ENCODE measurements around the gene EHBP1L1. TPM values are rescaled to one million over a fixed set of nuclear protein-coding genes. Genes with fewer than 3 reads are reported as not detected.

Gene EHBP1L1
- total RNA-seq, 2 experiments from 2014 or later = 94.0 to 99.4 TPM

GRCh38 chr11:65586676-65587075 is 10.8 kb downstream of the EHBP1L1 start:
- CTCF ChIA-PET = interaction anchor here (0.8 to 7.6 kb wide), 7 partner anchors 8 to 46 kb away, joined by 3 to 84 read pairs (median 12); partner anchors contain the start of genes EHBP1L1, FAM89B and KCNK7
- intact Hi-C loops (cut with micrococcal nuclease) = no loop called here
- no peak overlapping the region for H3K4me3 Mint-ChIP-seq

GRCh38 chr11:65588199-65589054 is 12.6 kb downstream of the EHBP1L1 start:
- CTCF ChIA-PET = interaction anchor here (0.6 to 7.6 kb wide), 25 partner anchors 9 to 191 kb away, joined by 3 to 84 read pairs (median 5); partner anchors contain the start of genes EHBP1L1, FAM89B, PCNX3 and RELA
- ATAC-seq = peak; percentile 76

More at GRCh38 chr11:65586676-65587075, 10.8 kb downstream of the EHBP1L1 start:
- peaks cover 42% of the 10 kb centered on the region for H3K4me1 Mint-ChIP-seq (ENCODE audit: low read depth)
- H3K9me3 Mint-ChIP-seq = no peaks in the 10 kb centered on the region
- ATAC-seq = no peak
- no peak for DNase-seq
- POLR2A ChIA-PET = interaction anchor here (0.8 to 6.7 kb wide), 9 partner anchors 9 to 88 kb away, joined by 3 to 87 read pairs (median 4); partner anchors contain the start of genes EHBP1L1, FAM89B, KCNK7 and MALAT1
- TF ChIP-seq, protein P1, sequence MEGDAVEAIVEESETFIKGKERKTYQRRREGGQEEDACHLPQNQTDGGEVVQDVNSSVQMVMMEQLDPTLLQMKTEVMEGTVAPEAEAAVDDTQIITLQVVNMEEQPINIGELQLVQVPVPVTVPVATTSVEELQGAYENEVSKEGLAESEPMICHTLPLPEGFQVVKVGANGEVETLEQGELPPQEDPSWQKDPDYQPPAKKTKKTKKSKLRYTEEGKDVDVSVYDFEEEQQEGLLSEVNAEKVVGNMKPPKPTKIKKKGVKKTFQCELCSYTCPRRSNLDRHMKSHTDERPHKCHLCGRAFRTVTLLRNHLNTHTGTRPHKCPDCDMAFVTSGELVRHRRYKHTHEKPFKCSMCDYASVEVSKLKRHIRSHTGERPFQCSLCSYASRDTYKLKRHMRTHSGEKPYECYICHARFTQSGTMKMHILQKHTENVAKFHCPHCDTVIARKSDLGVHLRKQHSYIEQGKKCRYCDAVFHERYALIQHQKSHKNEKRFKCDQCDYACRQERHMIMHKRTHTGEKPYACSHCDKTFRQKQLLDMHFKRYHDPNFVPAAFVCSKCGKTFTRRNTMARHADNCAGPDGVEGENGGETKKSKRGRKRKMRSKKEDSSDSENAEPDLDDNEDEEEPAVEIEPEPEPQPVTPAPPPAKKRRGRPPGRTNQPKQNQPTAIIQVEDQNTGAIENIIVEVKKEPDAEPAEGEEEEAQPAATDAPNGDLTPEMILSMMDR (IDR thresholded peaks at IDR 0.05) = no peak
- H3K36me3 Mint-ChIP-seq (ENCODE audit: low read depth) = peaks cover 33% of the 10 kb centered on the region
- no peaks in the 10 kb centered on the region for H3K27me3 Mint-ChIP-seq
- no peak overlapping the region for H3K27ac Mint-ChIP-seq

DNA sequence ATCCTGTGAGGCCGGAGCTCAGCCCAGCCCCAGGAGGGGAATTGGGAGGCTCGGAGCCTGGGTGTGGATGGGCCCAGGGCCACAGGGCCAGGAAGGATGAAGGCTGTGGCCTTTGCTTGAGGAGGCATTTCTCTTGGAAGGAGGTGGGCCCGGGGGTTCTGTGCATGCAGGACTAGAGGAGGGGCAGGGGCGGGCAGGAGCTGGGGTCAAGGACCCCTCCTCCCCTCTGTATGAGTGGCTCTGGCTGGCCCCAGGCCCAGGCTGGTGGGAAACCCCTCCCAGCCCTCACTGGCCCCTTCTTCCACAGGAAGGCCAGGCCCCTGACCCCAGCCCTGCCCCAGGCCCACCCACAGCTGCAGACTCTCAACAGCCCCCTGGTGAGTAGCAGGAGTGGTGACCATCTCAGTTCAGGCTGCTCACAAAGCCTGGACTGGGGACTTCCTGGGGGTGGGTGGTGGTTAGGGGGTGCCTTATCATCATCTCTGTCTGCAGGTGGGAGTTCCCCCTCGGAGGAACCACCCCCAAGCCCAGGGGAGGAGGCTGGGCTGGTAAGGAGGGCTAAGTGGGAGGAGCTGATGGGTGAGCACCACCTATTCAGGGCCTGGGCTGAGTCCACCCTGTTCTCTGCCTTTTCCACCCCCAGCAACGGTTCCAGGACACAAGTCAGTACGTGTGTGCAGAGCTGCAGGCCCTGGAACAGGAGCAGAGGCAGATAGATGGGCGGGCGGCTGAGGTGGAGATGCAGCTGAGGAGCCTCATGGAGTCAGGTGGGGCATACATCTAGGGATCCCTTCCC is 13.8 kb downstream of the EHBP1L1 start:
- H3K9me3 Mint-ChIP-seq = no peaks in the 10 kb centered on the region
- intact Hi-C loops (cut with micrococcal nuclease) = loop anchor here (2.0 kb wide), 1 partner anchor 15 kb away; no protein-coding TSS in a partner anchor
- H3K4me3 Mint-ChIP-seq = no peak overlapping the region

More at GRCh38 chr11:65588199-65589054, 12.6 kb downstream of the EHBP1L1 start:
- TF ChIP-seq, protein P1 (IDR thresholded peaks at IDR 0.05) = peak; percentile 75
- peak; percentile 93 for DNase-seq
- Mint-ChIP-seq H3K36me3 (ENCODE audit: low read depth) (peaks cover 27% of the 10 kb centered on the region), H3K4me1 (ENCODE audit: low read depth) (peaks cover 40% of the 10 kb centered on the region), H3K27me3 (no peaks in the 10 kb centered on the region), H3K4me3 (peak overlapping the region; percentile 36), H3K27ac (peak overlapping the region; percentile 94), H3K9me3 (no peaks in the 10 kb centered on the region)
- POLR2A ChIA-PET = interaction anchor here (0.7 to 6.7 kb wide), 19 partner anchors 11 to 284 kb away, joined by 3 to 87 read pairs (median 4); partner anchors contain the start of genes EFEMP2, EHBP1L1, FAM89B and MAP3K11
- intact Hi-C loops (cut with micrococcal nuclease) = loop anchor here (2.0 kb wide), 1 partner anchor 14 kb away; no protein-coding TSS in a partner anchor

GRCh38 chr11:65590240-65590738 is 14.4 kb downstream of the EHBP1L1 start:
- no peaks in the 10 kb centered on the region for H3K9me3 Mint-ChIP-seq
- intact Hi-C loops (cut with micrococcal nuclease) = no loop called here
- TF ChIP-seq, protein P1 (IDR thresholded peaks at IDR 0.05) = no peak
- H3K36me3 Mint-ChIP-seq (ENCODE audit: low read depth) = peaks cover 22% of the 10 kb centered on the region
- ChIA-PET POLR2A (interaction anchor here (2.0 to 6.7 kb wide), 4 partner anchors 13 to 24 kb away, joined by 9 to 87 read pairs (median 32); partner anchors contain the start of genes EHBP1L1, FAM89B, MAP3K11 and PCNX3), CTCF (interaction anchor here (0.7 to 7.6 kb wide), 12 partner anchors 12 to 390 kb away, joined by 3 to 84 read pairs (median 6); partner anchors contain the start of genes EHBP1L1, FAM89B, PCNX3 and RELA)
- DNase-seq (no peak), ATAC-seq (no peak)
- peak overlapping the region; percentile 74 for H3K27ac Mint-ChIP-seq
- peaks cover 45% of the 10 kb centered on the region for H3K4me1 Mint-ChIP-seq (ENCODE audit: low read depth)
- H3K27me3 Mint-ChIP-seq = no peaks in the 10 kb centered on the region
- no peak overlapping the region for H3K4me3 Mint-ChIP-seq

More for the DNA sequence above, 13.8 kb downstream of the EHBP1L1 start:
- peaks cover 40% of the 10 kb centered on the region for H3K4me1 Mint-ChIP-seq (ENCODE audit: low read depth)
- no peaks in the 10 kb centered on the region for H3K27me3 Mint-ChIP-seq
- ATAC-seq = peak; percentile 79
- ChIA-PET CTCF (interaction anchor here (0.7 to 7.6 kb wide), 16 partner anchors 13 to 389 kb away, joined by 3 to 84 read pairs (median 6); partner anchors contain the start of genes EHBP1L1, FAM89B, PCNX3 and RELA), POLR2A (interaction anchor here (0.8 to 6.7 kb wide), 5 partner anchors 12 to 165 kb away, joined by 3 to 87 read pairs (median 13); partner anchors contain the start of genes EHBP1L1, FAM89B, MAP3K11 and PCNX3)
- H3K36me3 Mint-ChIP-seq (ENCODE audit: low read depth) = peaks cover 22% of the 10 kb centered on the region
- peak; percentile 91 for DNase-seq
- TF ChIP-seq, protein P1 (IDR thresholded peaks at IDR 0.05) = no peak
- peak overlapping the region; percentile 94 for H3K27ac Mint-ChIP-seq

All from activated CD8-positive, alpha-beta T cell treated with anti-CD3 and anti-CD28 coated beads for 36 hours (primary cell).